PC-9 (cell line): ENCODE data around the gene HSD17B13.

Experiments
- EZH2 ChIP-seq: fragments of 200-600 bp; sonication (generic); IDR thresholded peaks from 2 replicates; pipeline ENCODE4 v1.8.0; 2017; ENCODE audit warnings: antibody characterized with exemption, low read depth
- TF ChIP-seq, protein P1 (sequence below): fragments of 200-600 bp; sonication (generic); conservative IDR thresholded peaks from 2 replicates; pipeline ENCODE4 v1.6.1; 2017; ENCODE audit warnings: mixed run types, antibody characterized with exemption, mild to moderate bottlenecking, moderate library complexity

DNA sequence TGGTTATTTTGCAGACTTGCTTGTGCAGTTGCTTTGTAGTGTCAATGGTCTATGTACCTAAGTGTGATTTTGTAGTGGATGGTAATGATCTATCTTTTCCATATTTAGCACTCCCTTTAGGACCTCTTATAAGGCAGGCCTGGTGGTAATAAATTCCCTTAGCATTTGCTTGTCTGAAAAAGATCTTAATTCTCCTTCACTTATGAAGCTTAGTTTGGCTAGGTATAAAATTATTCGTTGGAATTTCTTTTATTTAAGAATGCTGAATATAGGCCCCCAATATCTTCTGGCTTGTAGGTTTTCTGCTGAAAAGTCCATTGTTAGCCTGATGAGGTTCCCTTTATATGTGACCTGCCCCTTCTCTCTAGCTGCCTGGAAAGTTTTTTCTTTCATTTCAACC, 10.6 kb upstream of the HSD17B13 start:
- TF ChIP-seq EZH2: no peak
- TF ChIP-seq, protein P1, sequence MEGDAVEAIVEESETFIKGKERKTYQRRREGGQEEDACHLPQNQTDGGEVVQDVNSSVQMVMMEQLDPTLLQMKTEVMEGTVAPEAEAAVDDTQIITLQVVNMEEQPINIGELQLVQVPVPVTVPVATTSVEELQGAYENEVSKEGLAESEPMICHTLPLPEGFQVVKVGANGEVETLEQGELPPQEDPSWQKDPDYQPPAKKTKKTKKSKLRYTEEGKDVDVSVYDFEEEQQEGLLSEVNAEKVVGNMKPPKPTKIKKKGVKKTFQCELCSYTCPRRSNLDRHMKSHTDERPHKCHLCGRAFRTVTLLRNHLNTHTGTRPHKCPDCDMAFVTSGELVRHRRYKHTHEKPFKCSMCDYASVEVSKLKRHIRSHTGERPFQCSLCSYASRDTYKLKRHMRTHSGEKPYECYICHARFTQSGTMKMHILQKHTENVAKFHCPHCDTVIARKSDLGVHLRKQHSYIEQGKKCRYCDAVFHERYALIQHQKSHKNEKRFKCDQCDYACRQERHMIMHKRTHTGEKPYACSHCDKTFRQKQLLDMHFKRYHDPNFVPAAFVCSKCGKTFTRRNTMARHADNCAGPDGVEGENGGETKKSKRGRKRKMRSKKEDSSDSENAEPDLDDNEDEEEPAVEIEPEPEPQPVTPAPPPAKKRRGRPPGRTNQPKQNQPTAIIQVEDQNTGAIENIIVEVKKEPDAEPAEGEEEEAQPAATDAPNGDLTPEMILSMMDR: no peak
